Lower leg skin (tissue), 3 donors: ENCODE results near the gene CDC73.

Experiments
- CTCF ChIP-seq, 3 donors: fragments of 450-650 bp; IDR thresholded peaks; one replicate each; pipeline ENCODE4 v1.5.1; 2016; ENCODE audit warnings: antibody characterized with exemption in 3 of 3, mild to moderate bottlenecking in 3 of 3, moderate library complexity in 2 of 3
- POLR2A ChIP-seq, 2 donors: fragments of 450-650 bp; IDR thresholded peaks; one replicate each; pipeline ENCODE4 v1.6.1; 2016 to 2017; ENCODE audit warnings: antibody characterized with exemption in 2 of 2, mild to moderate bottlenecking in 1 of 2, moderate library complexity in 1 of 2

- TF ChIP-seq CTCF (IDR thresholded peaks at IDR 0.05): no peak
- no peak for TF ChIP-seq POLR2A (IDR thresholded peaks at IDR 0.05)
Observed at GRCh38 chr1:193103759-193104501, 17.9 kb upstream of the CDC73 start.
